Epithelial cell of proximal tubule (primary cell): Measurements from ENCODE around the gene FHIT. TPM values are rescaled to one million over a fixed set of nuclear protein-coding genes. Genes with fewer than 3 reads are reported as not detected.

Experiments used
- DNase-seq: peaks from one replicate; pipeline ENCODE4 v3.0.0-alpha.2; 2011; ENCODE audit warnings: low read depth
- H3K4me3 ChIP-seq: 2 replicates; pipeline ENCODE4 v1.5.1; 2011; ENCODE audit warnings: low read depth, mild to moderate bottlenecking, low read length
- CTCF ChIP-seq: conservative IDR thresholded peaks from 2 replicates; pipeline ENCODE4 v1.5.1; 2012; ENCODE audit warnings: low read depth, mild to moderate bottlenecking, low read length
- total RNA-seq: library from RNA; depleted of rRNA; stranded (reverse); fragments of >200 nt; gene quantifications from 2 replicates; pipeline ENCODE4 v1.2.3, GENCODE V29; 2015

FHIT gene
- total RNA-seq, 1 donor from 2014 or later: 3.7 TPM

- no peak overlapping the region for H3K4me3 ChIP-seq
- TF ChIP-seq CTCF: no peak
- no peak for DNase-seq
These were observed 1372.1 kb downstream of the FHIT start for GRCh38 chr3:59879031-59879581.

- TF ChIP-seq CTCF: no peak
- H3K4me3 ChIP-seq: no peak overlapping the region
- no peak for DNase-seq
These were observed 1373.2 kb downstream of the FHIT start for GRCh38 chr3:59878038-59878427.

- TF ChIP-seq CTCF: no peak
- DNase-seq: no peak
- no peak overlapping the region for H3K4me3 ChIP-seq
These were observed 1373.8 kb downstream of the FHIT start for GRCh38 chr3:59877263-59878037.

GRCh38 chr3:59876533-59877062 lies 1374.7 kb downstream of the FHIT start:
- TF ChIP-seq CTCF: no peak
- no peak overlapping the region for H3K4me3 ChIP-seq
- DNase-seq: no peak

- H3K4me3 ChIP-seq: no peak overlapping the region
- TF ChIP-seq CTCF: no peak
- no peak for DNase-seq
These were observed 1377.5 kb downstream of the FHIT start for GRCh38 chr3:59873576-59874230.

GRCh38 chr3:59872128-59872527 lies 1379.1 kb downstream of the FHIT start:
- no peak overlapping the region for H3K4me3 ChIP-seq
- no peak for TF ChIP-seq CTCF
- no peak for DNase-seq
